ACC112 (cell line): ENCODE measurements around the gene KIF2C.
"Not testable (repeated sequence)": the region's sequence is repeated elsewhere in the genome, so short reads cannot be mapped to it uniquely, and the experiment has no call there.

Experiments
- H2AFZ ChIP-seq: fragments of 200-600 bp; sonication (generic); one replicate; pipeline ENCODE4 v1.6.0; 2017; ENCODE audit warnings: antibody characterized with exemption, low read length; ENCODE audit not compliant: unreplicated experiment
- H3K27ac ChIP-seq: fragments of 200-600 bp; sonication (generic); 2 replicates; pipeline ENCODE4 v1.5.1; 2014; ENCODE audit warnings: low read depth, mild to moderate bottlenecking, antibody characterized with exemption, low read length, moderate library complexity
- H3K27me3 ChIP-seq: fragments of 200-600 bp; sonication (generic); 2 replicates; pipeline ENCODE4 v1.6.1; 2014; ENCODE audit warnings: mild to moderate bottlenecking, antibody characterized with exemption, low read length, moderate library complexity, mixed read lengths; ENCODE audit not compliant: insufficient read depth
- H3K36me3 ChIP-seq: fragments of 200-600 bp; sonication (generic); 2 replicates; pipeline ENCODE4 v1.6.1; 2016; ENCODE audit warnings: mild to moderate bottlenecking, antibody characterized with exemption, low read length, moderate library complexity, mixed read lengths; ENCODE audit not compliant: insufficient read depth
- H3K4me1 ChIP-seq: fragments of 200-600 bp; sonication (generic); one replicate; pipeline ENCODE4 v1.6.1; 2016; ENCODE audit warnings: low read length, mixed read lengths; ENCODE audit not compliant: insufficient read depth, unreplicated experiment, control insufficient read depth
- H3K4me3 ChIP-seq: fragments of 200-600 bp; sonication (generic); 2 replicates; pipeline ENCODE4 v1.5.1; 2014; ENCODE audit warnings: mild to moderate bottlenecking, low read depth, low read length
- H3K79me2 ChIP-seq: fragments of 200-600 bp; sonication (generic); one replicate; pipeline ENCODE4 v1.6.0; 2016; ENCODE audit warnings: low read length; ENCODE audit not compliant: control insufficient read depth, unreplicated experiment, insufficient read depth

Gene KIF2C

DNA sequence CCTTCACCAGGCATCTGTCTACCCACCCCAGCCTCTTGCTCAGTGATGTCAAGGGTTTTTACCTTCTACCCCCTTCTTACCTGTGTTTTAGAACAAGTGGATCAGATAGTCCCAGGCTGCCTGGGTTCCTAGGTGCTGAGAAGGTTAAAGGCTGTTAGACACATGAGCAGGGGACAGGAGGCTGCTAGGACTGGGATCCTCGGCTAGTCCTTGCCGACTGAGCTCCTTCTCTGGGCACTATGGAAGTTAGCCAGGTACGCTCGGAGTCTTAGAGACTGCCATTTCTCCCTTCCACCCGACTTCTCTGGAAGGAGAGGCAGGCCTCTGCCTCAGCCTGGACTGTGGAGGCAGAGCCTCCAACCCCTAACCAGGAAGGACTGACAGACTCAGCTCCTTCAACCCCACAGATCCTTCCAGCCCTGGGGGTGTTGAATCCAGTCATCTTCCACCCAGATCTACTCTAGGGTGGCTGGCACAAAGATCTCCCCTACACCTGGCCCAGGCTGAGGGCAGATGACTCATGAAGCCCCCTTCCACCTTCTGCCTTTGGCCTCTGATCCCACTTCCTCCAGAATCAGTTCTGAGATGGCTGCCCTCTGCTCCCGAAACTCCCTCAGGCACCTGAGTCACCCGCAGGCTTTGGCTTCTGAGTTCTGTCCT, 67.2 kb downstream of the KIF2C start, which contains the start of gene DYNLT4:
Gene DYNLT4 (minus strand): TSS at position 648 of the 660 bp plus-strand sequence. CDS start 683 bp downstream, outside the sequence.
- H3K27ac ChIP-seq = peak within 1 kb of the TSS; percentile 99
- H2AFZ ChIP-seq = no peak within 1 kb of the TSS
- peaks cover 39% of the 10 kb centered on the region for H3K79me2 ChIP-seq
- H3K4me1 ChIP-seq = peaks cover 79% of the 10 kb centered on the region
- H3K27me3 ChIP-seq = no peaks in the 10 kb centered on the region
- peak within 1 kb of the TSS; percentile 72 for H3K4me3 ChIP-seq
- H3K36me3 ChIP-seq = peaks cover 23% of the 10 kb centered on the region; the same call in 1 of the 2 replicates

GRCh38 chr1:44807364-44808062, 67.9 kb downstream of the KIF2C start:
- Histone ChIP-seq H2AFZ (no peak overlapping the region), H3K4me3 (peak overlapping the region; percentile 72), H3K36me3 (peaks cover 17% of the 10 kb centered on the region; the same call in 1 of the 2 replicates), H3K4me1 (peaks cover 77% of the 10 kb centered on the region), H3K27me3 (no peaks in the 10 kb centered on the region), H3K27ac (peak overlapping the region; percentile 99), H3K79me2 (peaks cover 37% of the 10 kb centered on the region)

DNA sequence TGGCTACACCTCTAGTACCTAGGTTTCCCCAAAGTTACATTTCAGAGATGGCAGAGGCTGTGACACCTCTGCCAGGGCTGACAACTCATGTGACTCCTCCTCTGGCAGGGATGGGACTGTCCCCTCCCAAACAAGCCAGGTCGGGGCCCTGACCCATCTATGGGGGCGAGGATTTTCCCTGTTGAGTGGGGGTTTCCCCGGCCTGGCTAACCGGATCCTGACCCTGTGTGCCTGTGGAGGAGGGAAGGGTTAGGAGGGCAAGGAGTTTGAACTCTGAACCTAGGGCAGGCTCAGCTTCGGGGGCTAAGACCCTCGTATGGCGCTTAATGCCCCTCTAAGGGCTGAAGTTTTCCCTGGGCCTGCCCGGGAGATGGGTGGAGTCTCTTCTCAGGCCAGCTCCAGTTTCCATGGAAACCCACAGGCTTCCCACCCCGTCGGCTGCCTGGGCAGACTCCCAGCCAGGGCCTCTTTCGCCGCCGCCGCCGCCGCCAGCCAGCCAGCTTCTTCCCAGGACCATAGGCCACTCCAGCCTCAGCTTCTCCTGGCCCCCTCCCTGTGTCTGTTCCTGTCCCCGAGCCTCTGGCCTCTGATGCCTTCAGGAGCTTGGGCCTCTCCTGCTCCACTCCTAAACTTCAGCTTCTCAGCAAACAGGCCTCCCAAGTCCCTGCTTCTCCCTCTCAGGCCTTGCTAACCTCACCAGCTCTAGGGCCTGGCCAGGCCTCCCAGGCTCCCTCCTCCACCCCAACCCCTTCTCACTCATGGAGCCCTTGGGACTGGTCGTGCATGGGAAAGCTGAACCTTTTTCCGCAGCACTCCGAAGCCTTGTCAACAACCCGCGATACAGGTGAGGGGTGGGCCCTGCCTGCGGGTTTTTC, 68.7 kb downstream of the KIF2C start, which contains the start of gene BTBD19:
Gene BTBD19 (plus strand): TSS at position 461 of the 875 bp plus-strand sequence. CDS start 298 bp downstream, at position 759.
- peak within 1 kb of the TSS; percentile 99 for H3K27ac ChIP-seq
- H3K4me3 ChIP-seq = peak within 1 kb of the TSS; percentile 72
- no peak within 1 kb of the TSS for H2AFZ ChIP-seq
- H3K79me2 ChIP-seq = peaks cover 29% of the 10 kb centered on the region
- no peaks in the 10 kb centered on the region for H3K27me3 ChIP-seq
- peaks cover 17% of the 10 kb centered on the region; the same call in 1 of the 2 replicates for H3K36me3 ChIP-seq
- peaks cover 69% of the 10 kb centered on the region for H3K4me1 ChIP-seq

DNA sequence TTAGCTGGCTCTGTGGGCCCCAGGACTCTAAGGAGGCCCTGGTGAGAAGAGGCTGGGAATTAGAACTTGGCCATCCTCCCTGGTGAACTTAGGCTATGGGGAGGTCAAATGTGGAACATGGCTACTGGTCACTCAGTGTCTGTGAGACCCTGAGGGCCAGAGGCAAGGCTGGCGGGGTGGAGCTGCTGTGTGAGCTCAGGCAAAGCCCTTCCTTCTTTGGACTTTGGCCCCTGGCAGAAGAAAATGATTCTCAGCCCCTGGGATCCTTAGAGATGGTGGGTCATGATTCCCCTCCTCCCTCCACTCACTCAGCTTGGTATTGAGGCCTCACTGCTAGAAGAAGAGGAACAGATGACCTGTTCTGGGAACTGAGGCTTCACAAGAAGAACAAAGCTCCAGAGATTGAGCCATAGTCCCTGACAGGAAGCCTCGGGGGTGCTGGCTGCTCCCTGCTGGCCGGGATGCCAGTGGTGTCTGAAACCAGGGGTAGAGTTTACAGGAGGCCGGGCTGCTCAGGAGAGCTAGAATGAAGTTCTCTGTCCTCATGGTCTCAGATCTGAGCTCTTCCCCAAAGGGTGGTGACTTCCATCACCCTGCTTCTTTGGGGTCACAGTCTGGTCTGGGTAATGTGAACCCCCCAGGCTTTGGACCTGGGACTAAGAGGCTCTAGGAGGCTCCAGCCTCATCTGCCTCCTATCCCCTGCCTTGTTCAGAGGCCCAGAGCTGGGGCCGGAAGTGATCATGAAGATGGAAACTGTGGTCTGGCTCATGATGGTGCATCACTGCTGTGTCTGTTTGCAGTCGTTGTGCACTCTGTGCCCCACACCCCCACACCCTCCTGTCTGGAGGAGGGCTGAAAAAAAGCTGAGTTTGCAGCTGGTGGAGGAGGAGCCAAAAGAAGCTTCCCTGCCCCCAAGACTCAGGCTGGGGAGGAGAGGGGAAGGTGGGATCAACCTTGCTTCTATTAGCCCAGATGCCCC, 69.6 kb downstream of the KIF2C start:
- peaks cover 64% of the 10 kb centered on the region for H3K4me1 ChIP-seq

DNA sequence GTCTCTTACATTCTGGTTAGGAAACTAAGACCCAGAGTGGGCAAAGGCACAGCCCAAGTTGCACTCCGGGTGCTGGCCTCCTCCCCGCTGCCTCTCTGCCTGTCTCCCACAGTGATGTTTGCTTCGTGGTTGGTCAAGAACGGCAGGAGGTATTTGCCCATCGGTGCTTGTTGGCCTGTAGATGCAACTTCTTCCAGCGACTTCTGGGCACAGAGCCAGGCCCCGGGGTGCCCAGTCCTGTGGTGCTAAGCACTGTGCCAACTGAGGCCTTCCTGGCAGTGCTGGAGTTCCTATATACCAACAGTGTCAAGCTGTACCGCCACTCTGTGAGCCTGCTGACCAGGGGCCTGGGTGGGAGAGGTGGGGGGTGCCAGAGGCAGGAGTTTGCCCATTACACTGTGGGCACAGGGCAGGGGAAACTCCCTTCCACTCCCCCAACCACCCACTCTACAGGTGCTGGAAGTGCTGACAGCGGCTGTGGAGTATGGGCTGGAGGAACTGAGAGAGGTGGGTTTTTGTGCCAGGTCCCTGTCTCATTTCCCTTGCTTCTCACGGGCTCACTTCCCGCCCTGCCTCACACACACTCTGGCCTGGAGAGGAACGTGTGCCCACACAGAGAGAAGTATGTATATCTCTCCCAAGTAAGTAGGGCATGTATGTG, 70.6 kb downstream of the KIF2C start:
- Histone ChIP-seq H3K4me3 (peak overlapping the region; percentile 72; the same call in 1 of the 2 replicates), H3K4me1 (peaks cover 67% of the 10 kb centered on the region), H3K27me3 (no peaks in the 10 kb centered on the region), H2AFZ (no peak overlapping the region), H3K79me2 (peaks cover 29% of the 10 kb centered on the region), H3K27ac (peak overlapping the region; percentile 99), H3K36me3 (peaks cover 12% of the 10 kb centered on the region; the same call in 1 of the 2 replicates)

More for the DNA sequence above, 69.6 kb downstream of the KIF2C start:
- H3K79me2 ChIP-seq = peaks cover 25% of the 10 kb centered on the region
- peaks cover 13% of the 10 kb centered on the region; the same call in 1 of the 2 replicates for H3K36me3 ChIP-seq
- H3K27me3 ChIP-seq = no peaks in the 10 kb centered on the region
- H3K4me3 ChIP-seq = peak overlapping the region; percentile 72
- no peak overlapping the region for H2AFZ ChIP-seq
- H3K27ac ChIP-seq = peak overlapping the region; percentile 99

DNA sequence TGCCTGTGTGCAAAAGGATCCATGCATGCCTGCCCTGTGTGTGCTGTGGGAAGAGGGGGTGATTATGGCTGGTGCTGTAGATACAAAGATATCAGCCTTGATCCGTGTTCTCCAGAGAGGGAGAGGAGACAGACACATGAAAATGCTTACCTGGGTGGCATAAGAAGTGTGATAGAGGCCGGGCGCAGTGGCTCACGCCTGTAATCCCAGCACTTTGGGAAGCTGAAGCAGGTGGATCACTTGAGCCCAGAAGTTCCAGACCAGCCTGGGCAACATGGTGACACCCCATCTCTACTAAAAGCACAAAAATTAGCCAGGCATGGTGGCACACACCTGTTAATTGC, 71.1 kb downstream of the KIF2C start:
- H3K27me3 ChIP-seq, H2AFZ ChIP-seq, H3K4me3 ChIP-seq: not testable (repeated sequence)
- Histone ChIP-seq H3K79me2 (peaks cover 29% of the 10 kb centered on the region), H3K36me3 (peaks cover 12% of the 10 kb centered on the region; the same call in 1 of the 2 replicates), H3K4me1 (peaks cover 68% of the 10 kb centered on the region), H3K27ac (peak overlapping the region; percentile 99)

GRCh38 chr1:44811234-44811633, 71.6 kb downstream of the KIF2C start:
- H3K27ac ChIP-seq = peak overlapping the region; percentile 99
- no peak overlapping the region for H2AFZ ChIP-seq
- peaks cover 66% of the 10 kb centered on the region for H3K4me1 ChIP-seq
- H3K27me3 ChIP-seq = no peaks in the 10 kb centered on the region
- peaks cover 29% of the 10 kb centered on the region for H3K79me2 ChIP-seq
- H3K4me3 ChIP-seq = peak overlapping the region; percentile 57; the same call in 1 of the 2 replicates
- peaks cover 12% of the 10 kb centered on the region; the same call in 1 of the 2 replicates for H3K36me3 ChIP-seq

DNA sequence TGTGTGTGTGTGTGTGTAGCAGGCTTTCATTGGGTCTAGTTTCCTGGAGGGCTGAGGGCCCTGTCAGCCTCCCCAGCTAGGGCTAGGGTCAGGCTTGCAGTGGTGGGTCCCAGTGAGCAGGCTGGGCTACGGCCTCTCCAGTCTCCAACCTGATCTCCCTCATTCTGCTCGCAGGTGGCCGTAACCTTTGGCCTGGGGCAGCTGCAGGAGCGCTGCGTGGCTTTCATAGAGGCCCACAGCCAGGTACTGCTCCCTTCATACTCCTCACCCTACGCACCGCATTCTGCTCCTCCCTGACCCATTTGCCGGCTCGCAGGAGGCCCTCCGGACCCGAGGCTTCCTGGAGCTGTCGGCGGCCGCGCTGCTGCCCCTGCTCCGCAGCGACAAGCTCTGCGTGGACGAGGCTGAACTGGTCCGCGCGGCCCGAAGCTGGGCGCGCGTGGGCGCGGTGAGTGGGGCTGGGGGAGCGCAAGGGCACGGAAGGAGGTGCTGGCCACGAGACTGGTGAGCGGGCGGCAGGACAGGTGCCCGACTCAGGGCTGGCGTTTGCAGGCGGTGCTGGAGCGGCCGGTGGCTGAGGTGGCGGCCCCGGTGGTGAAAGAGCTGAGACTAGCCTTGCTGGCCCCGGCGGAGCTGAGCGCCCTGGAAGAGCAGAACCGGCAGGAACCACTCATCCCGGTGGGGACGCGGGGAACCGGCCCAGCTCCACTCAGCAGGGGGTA, 73.3 kb downstream of the KIF2C start:
- H3K36me3 ChIP-seq = peaks cover 12% of the 10 kb centered on the region
- peaks cover 29% of the 10 kb centered on the region for H3K79me2 ChIP-seq
- H3K4me1 ChIP-seq = peaks cover 55% of the 10 kb centered on the region
- H3K27me3 ChIP-seq = no peaks in the 10 kb centered on the region
- no peak overlapping the region for H3K4me3 ChIP-seq
- H3K27ac ChIP-seq = no peak overlapping the region
- no peak overlapping the region for H2AFZ ChIP-seq

- H3K4me1 ChIP-seq = peaks cover 33% of the 10 kb centered on the region
- H3K27ac ChIP-seq = 0 out of 2 replicates have a peak overlapping the region, but pooled peaks have one; percentile 59
- H2AFZ ChIP-seq, H3K4me3 ChIP-seq, H3K79me2 ChIP-seq, H3K27me3 ChIP-seq: not testable (repeated sequence)
- peaks cover 12% of the 10 kb centered on the region for H3K36me3 ChIP-seq
Measured at GRCh38 chr1:44815926-44816325, 76.3 kb downstream of the KIF2C start.
